ENCODE data around the gene SBNO2.

- no peak for TF ChIP-seq CTCF (IDR thresholded peaks at IDR 0.05)
- no peak for TF ChIP-seq POLR2AphosphoS5 (IDR thresholded peaks at IDR 0.05; ENCODE audit: insufficient read depth in 1 of 2, low read depth in 1 of 2)
These were observed 10.0 kb downstream of the SBNO2 start for GRCh38 chr19:1163934-1164683.

Measured in vagina (tissue), 2 donors.